Measurements from ENCODE around the gene TEK.

The TEK gene

DNA sequence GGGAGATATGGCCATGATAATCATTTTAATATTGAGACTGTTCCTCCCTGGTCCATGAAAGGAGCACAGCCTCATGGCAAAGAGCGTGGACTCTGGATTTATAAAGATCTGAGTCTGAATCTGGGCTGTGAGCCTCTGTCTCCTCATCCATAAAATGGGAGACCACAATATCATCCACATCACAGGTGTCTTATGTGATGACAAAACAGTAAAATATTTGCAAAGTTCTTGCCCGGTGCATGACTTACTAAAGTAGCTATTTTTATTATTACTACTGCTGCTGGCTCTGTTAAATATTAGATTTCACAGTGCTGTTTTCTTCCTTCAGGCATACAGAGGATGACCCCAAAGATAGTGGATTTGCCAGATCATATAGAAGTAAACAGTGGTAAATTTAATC, 74.1 kb downstream of the TEK start:
- no peak for DNase-seq (ENCODE audit: low read depth)
- TF ChIP-seq, protein P1, sequence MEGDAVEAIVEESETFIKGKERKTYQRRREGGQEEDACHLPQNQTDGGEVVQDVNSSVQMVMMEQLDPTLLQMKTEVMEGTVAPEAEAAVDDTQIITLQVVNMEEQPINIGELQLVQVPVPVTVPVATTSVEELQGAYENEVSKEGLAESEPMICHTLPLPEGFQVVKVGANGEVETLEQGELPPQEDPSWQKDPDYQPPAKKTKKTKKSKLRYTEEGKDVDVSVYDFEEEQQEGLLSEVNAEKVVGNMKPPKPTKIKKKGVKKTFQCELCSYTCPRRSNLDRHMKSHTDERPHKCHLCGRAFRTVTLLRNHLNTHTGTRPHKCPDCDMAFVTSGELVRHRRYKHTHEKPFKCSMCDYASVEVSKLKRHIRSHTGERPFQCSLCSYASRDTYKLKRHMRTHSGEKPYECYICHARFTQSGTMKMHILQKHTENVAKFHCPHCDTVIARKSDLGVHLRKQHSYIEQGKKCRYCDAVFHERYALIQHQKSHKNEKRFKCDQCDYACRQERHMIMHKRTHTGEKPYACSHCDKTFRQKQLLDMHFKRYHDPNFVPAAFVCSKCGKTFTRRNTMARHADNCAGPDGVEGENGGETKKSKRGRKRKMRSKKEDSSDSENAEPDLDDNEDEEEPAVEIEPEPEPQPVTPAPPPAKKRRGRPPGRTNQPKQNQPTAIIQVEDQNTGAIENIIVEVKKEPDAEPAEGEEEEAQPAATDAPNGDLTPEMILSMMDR (IDR thresholded peaks at IDR 0.05; ENCODE audit: control insufficient read depth, insufficient read depth, low read depth, low read length, missing control alignments), result no peak
- no peak overlapping the region for H3K4me3 ChIP-seq (ENCODE audit: control insufficient read depth, low read depth, low read length)

DNA sequence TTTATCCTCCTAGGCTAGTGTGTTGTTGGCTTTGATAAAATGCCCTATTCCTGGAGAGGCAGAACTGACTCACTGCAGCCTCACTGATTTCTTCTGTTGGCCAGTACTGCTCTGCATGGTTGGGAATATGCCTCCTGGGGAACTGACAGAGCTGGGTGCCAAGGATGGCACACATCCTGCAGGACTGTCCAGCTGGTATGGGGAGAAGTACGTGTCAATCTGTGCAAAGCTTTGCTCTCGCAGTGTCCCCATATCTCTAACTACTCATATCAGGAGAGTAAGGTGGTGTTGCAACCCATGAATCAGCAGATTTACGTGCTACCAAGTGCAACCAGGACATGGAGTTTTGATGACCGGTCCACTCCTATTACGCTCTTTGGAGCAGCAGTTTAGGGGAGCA, 74.7 kb downstream of the TEK start:
- no peak for DNase-seq (ENCODE audit: low read depth)
- no peak overlapping the region for H3K4me3 ChIP-seq (ENCODE audit: control insufficient read depth, low read depth, low read length)
- TF ChIP-seq, protein P1 (IDR thresholded peaks at IDR 0.05; ENCODE audit: control insufficient read depth, insufficient read depth, low read depth, low read length, missing control alignments), result no peak

DNA sequence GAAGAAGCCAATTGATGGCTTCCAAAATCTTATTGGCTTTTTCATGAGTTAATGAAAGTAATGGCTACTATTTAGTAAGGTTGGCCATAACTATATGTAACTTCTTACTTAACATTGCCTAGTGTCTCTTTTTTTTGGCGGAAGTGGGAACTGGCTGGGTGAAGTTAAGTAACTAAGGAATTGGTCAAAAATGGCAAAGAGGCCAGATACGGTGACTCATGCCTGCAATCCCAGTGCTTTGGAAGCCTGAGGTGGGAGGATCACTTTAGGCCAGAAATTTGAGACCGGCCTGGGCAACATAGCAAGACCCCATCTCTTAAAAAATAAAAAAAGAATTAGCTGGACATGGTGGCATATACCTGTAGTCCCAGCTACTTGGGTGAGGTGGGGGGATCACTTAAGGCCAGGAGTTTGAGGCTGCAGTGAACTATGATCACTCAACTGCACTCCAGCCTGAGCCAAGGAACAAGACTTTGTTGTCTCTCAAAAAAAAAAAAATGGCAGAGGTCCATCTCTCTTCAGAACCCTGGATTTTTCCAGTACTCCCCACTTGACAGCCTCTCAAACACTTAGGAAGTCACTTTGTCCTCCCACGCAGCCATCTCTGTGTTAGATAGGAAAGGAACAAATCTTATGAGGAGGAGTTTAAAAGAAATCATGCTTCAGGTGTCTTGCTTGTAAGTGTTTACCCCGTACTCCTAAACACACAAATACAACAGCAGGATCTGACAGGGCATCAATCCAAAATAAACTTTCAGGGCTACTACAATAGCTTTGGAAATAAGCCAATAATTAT, 75.7 kb downstream of the TEK start:
- DNase-seq (ENCODE audit: low read depth), result no peak
- TF ChIP-seq, protein P1 (IDR thresholded peaks at IDR 0.05; ENCODE audit: control insufficient read depth, insufficient read depth, low read depth, low read length, missing control alignments), result no peak
- no peak overlapping the region for H3K4me3 ChIP-seq (ENCODE audit: control insufficient read depth, low read depth, low read length)

DNA sequence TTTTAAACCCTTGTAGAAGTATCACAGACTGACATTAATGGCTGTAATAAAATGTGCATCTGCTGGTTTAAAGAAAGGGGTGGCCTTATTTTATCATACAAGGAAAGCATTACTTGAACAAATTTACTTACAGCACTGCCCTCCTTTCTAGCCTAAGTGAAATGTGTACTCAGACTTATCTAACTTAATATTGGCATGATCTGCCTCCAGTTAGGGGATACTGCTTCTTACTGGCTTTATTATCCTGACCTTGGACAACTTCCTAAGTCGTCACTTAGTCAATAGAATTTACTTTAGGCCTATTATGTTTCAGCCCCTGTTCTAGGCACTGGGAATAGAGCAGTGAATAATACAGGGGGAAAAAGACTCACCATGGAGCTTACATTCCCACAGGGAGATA, 79.4 kb downstream of the TEK start:
- TF ChIP-seq, protein P1 (IDR thresholded peaks at IDR 0.05; ENCODE audit: control insufficient read depth, insufficient read depth, low read depth, low read length, missing control alignments), result no peak
- H3K4me3 ChIP-seq (ENCODE audit: control insufficient read depth, low read depth, low read length), result no peak overlapping the region
- DNase-seq (ENCODE audit: low read depth), result no peak

DNA sequence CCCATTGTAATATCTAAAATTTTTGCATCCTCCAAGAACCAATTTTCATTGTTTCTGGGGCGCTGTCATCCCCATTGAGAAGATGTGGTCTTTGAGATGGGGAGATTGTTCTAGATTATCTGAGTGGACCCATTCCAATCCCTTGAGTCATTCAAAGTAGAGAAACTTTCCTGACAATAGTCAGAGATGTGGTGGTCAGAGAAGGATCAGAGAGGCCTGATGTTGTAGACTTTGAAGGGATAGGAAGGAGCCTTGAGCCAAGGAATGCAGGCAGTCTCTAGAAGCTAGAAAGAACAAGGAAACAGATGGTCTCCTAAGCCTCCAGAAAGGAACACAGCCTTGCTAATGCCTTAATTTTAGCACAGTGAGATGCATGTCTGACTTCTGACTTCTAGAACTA, 80.4 kb downstream of the TEK start:
- TF ChIP-seq, protein P1 (IDR thresholded peaks at IDR 0.05; ENCODE audit: control insufficient read depth, insufficient read depth, low read depth, low read length, missing control alignments), result no peak
- no peak overlapping the region for H3K4me3 ChIP-seq (ENCODE audit: control insufficient read depth, low read depth, low read length)
- DNase-seq (ENCODE audit: low read depth), result no peak

DNA sequence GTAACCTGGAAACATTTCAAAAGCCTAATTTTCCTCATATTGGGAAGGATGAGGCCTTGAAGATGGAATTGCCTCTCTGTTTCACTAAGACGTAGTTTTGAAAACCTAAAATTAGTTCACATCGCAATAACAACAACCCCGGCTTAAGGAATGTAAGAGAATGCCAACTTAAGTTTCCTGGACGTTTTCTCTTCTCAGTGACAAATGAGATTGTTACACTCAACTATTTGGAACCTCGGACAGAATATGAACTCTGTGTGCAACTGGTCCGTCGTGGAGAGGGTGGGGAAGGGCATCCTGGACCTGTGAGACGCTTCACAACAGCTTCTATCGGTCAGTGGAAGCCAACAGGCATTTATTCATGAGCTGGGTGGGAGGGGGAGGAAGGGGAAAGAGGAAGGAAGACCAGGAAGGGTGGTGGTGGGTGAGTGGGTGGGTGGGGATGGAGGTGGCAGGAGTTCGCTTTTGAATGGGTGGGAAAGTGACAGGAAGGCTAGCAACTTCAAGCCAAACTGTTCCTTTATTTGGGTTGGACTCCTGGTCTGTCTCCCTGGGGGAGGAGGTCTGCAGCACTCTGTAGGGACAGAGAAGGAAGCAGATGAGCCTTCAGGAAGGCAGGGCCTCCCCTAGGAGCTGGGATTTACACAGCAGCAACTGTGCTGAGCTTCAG, 83.4 kb downstream of the TEK start:
- no peak overlapping the region for H3K4me3 ChIP-seq (ENCODE audit: control insufficient read depth, low read depth, low read length)
- DNase-seq (ENCODE audit: low read depth), result no peak
- TF ChIP-seq, protein P1 (IDR thresholded peaks at IDR 0.05; ENCODE audit: control insufficient read depth, insufficient read depth, low read depth, low read length, missing control alignments), result no peak
